Stimulated activated CD4-positive, alpha-beta T cell treated with anti-CD3 and anti-CD28 coated beads, Interleukin-12 subunit alpha, Interleukin-12 subunit beta, amount 100 ng/mL, for 24 hours (primary cell): ENCODE measurements around the gene SWI5.

Experiments
- DNase-seq, 2 experiments: peaks; one replicate each; pipeline ENCODE4 v3.0.0-alpha.2; 2020; ENCODE audit warnings: low read depth in 2 of 2

Gene SWI5

DNA sequence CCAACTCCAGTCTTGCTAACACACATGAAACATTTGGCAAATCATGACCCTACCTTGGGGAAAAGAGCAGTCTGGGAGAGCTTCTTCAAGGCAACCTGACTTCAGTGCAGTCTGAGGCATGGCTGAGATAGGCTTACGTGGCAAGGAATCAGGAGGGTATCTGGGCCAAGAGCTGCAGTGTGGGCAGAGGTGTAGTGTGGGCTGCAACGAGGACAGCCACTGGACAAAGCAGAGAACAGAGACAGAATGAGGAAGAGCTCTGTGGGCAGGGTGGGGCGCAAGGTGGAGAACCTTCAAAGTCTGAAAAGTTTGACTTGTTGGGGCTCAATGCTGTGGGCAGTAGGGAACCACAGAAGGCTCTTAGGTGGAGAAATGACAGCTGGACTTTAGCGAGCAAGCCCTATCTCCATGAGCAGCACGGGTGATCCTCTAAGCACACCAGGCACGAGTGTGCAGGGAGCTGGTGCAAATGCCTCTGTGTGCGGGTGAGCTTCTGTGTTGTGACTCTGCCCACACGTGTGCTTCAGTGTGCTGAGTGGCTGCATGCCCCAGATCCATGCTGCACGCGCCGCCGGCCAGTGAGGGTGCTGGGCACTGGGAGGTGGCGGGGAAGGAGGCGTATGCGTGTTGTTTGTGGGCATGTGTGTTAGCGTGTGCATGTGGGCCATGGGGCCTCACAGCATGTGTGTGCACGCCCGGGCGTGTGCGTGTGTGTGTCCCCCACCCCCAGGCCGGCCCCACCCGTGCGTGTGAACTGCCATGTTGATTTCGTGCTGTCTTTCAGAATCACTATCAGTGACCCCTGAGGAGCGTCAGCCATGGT lies 23.5 kb upstream of the SWI5 start:
- DNase-seq, result no peak

GRCh38 chr9:128253140-128253990 lies 22.7 kb upstream of the SWI5 start:
- DNase-seq, result no peak

DNA sequence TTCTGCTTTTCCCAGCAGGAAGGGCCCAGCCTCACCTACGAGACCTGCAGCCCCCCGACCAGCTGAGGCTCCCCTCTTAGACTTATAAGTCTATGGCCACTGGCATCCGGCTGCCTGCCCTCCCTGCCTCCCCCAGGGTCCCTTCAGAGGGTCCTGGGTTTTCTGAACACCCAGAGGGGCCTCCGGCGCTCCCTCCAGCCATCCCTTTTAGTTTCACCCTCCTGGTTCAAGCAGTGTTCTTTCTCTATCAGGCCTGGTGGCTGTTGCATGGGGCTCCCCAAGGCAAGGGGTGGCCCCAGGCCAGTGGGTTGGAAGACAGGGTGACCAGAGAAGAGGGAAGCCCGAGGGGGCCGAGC lies 22.1 kb upstream of the SWI5 start:
- no peak for DNase-seq

DNA sequence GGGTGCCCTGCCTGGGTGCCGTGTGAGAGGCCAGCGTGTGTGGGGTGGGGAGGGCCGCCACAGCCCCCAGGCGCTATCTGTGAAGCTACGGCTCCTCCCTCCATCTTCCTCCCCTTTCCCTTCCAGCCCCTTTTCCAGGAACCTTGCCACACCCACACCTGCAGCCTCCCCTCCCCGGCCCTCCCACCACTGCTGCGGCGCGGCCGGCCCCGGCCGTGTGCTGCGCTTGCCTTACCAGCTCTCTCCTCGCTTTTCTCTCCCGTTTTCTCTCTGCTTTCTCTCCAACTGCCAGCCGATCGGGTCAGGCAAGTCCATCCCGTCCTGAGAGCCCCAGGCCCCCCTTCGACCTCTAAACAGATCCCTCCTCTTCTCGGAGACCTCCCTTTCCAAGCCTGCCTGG lies 21.7 kb upstream of the SWI5 start:
- no peak for DNase-seq

GRCh38 chr9:128254855-128255759 lies 21.0 kb upstream of the SWI5 start:
- DNase-seq, result peak in 1 of 2 experiments; percentile 45

GRCh38 chr9:128257086-128257825 lies 18.8 kb upstream of the SWI5 start:
- no peak for DNase-seq

DNA sequence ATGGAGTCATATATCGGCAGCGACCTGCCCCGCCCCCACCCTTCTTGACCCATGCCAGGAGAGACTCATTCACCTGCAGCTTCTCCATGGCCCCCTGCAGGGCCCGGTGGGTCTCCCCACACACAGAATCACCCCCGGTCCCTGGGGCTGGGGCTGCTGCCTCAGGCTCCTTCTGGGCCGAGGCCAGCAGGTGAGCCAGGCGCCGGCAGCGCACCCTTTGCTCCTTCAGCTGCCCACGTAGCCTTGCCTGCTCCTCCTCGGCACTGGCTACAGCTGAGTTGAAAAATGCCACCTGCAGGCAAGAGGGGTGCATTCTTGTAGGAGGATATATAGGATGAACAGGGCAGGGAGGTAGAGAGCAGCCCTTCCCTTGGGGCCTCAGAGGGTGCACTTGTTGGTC lies 18.2 kb upstream of the SWI5 start:
- no peak for DNase-seq

DNA sequence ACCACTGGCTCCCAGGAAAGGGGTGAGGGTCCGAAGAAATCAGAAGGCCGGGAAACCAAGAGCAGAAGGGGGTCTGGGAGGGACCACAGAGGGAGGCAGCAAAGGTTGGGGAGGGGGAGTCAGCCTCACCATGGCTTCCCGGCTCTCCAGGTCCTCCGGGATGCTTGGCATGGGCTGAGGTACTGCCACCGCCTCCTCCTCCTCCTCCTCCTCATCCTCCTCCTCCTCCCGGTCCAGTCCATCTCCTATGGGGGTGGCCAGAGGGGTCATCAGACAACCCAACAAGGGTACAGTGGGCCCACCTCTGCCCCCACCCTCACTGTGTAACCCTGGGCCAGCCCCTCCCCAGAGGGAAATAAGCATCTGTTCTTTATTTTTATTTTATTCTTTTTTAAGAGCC lies 17.8 kb upstream of the SWI5 start:
- DNase-seq, result no peak

- DNase-seq, result no peak
These were observed 16.9 kb upstream of the SWI5 start for GRCh38 chr9:128259156-128259555.

- DNase-seq, result no peak
These were observed 15.7 kb upstream of the SWI5 start for GRCh38 chr9:128260340-128260739.

DNA sequence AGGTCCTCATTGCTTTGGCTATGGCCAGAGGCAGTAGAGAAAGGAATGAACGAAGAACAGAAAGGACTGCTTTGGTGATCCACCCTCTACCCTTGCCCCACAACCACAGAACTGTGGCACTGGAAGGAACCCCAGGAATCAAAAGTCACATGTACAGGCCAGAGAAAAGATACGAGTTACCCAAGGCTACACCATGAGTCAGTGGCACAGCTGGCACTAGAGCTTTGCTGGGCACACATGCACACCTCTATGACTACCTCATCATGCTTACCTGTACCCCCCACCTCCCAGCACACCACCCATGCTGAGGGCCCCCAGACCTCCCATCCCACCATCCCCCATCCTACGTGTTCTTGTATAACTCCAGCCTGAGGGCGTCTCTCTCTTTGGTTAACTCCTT lies 13.4 kb upstream of the SWI5 start:
- no peak for DNase-seq

DNA sequence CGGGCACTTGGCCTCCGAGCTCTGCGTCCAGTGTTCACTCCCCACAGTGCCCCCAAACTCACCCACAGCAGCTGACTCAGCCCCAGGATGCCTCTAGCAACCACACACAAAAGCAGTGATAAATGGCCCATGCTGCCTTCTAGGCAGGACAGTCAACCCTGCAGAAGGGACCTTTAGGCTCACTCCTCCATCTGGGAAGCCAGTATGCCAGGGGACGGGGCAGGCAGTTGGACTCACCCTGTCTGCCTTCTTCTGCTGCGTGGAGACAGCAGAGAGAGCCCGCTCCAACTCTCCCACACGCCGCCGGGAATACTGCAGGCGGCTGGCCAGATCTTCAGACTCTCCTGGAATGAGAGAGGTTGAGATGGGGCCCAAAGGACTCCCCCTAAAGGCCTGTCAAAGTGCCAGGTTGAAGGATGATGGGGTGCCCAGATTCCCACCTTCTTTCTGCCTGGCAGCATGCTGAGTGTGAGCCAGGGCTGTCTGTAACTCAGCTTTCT lies 10.7 kb upstream of the SWI5 start:
- DNase-seq, result no peak

DNA sequence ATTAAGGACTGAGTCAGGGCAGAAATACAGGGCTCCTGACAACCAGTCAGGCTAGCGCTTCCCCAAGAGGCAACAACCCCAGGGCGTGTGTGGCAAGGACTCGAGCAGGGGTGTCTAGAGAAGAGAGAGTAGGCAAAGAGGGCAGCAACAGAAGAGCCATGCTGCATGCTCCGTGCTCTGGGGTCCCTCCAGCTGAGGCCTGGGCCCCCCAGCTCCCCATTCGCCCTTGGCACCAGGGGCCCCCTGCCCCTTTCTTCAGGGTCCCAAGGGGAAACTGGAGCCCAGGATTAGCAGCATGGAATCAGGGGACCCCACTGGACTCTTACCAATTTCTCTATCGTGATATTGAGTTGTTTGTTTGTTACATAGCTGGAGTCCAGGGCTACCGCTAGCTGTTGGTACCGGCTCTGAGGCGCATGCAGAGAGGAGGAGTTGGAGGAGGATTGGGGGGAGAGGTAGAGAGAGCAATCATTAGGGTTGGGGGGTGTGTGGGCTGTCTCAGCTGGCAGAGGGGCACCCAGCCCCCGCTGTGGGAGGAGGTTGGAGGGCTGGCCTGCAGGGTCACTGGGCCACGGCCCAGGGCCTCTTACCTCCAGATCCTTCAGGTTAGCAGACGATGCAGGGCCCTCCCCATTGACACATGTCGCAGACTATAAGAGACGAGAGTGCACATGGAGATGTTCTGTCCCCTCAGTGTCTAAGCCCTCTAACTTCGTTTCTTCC lies 9.0 kb upstream of the SWI5 start:
- DNase-seq, result no peak

DNA sequence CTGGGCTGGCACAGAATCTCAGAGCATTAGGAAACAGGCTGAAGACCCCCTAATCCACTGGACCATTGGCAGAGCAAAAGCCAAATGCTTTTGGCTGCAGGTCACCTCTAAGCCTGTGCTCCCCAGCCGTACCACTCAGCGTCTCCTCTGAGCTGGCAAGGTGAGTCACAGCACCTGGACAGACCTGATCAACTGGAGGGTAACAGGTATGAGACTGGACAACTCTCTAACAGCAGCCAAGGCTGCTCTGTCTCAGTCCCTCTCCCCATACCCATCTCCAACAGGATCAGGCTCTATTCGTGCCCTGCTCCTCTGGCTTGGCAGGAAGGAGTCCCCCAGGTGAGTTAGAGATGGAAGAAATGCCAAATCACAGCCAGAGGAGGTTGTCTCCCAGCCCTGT lies 5.0 kb upstream of the SWI5 start:
- DNase-seq, result no peak

DNA sequence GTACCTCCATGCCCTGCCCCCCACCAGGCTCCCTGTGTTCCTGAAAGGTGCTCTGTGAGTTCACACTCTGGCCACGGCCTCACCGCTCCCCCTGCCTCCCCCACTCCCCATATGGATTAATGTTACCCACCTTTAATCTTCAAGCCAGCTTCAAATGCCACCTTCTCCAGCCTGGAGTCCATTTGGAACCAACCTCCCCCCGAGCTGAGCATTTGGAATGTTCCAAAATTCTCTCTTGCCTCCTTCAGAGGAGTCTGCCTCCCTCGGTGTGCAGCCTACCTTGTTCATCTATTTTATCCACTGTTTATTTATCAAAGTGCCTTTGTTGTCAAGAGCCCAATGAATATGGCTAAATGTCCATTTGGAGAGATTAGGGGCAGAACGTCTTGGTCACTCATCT lies 4.6 kb upstream of the SWI5 start:
- DNase-seq, result no peak

- DNase-seq, result no peak
These were observed 1.8 kb upstream of the SWI5 start for GRCh38 chr9:128274245-128274644.

DNA sequence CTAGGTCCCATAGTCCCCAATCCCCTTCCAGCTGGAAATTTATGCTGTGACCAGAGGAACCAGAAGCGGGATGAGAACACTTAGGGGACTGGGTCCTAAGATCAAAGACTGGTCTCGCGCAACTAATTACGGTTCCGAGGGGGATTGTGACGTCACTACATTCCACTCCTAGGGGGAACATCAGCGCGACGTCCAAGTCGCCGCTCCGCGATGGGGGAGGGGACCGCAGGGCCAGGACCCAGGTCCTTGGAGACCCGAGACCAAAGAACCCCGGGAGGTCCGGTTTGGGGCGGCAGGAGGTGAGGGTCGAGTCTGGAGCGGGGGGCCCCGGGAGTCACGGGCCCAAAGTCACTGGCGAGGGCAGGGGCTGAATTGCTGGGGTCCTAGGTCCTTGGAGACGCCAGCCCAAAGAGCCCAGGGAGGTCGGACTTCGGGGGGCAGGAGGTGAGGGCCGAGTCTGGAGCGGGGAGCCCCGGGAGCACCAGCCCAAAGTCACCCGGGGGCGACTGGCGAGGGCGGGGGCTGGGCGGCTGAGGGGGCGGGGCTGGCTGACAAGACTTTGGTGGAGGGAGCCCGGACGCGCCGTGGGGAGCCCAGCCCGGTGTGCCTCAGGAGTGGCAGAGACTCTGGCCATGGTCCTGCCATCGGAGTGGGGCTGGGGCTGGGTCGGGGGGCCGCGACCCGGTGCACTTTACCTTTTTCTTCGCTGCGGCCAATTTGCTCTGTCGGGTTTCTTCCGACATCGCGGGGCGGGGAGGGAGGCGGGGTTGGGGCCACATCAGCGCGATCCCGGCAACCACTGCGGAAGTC lies 673 bp upstream of the SWI5 start, which contains the start of gene GOLGA2:
Gene GOLGA2 (minus strand): TSS at position 810 of the 810 bp plus-strand sequence. CDS start 31 bp downstream, at position 779.
- DNase-seq, result no peak

DNA sequence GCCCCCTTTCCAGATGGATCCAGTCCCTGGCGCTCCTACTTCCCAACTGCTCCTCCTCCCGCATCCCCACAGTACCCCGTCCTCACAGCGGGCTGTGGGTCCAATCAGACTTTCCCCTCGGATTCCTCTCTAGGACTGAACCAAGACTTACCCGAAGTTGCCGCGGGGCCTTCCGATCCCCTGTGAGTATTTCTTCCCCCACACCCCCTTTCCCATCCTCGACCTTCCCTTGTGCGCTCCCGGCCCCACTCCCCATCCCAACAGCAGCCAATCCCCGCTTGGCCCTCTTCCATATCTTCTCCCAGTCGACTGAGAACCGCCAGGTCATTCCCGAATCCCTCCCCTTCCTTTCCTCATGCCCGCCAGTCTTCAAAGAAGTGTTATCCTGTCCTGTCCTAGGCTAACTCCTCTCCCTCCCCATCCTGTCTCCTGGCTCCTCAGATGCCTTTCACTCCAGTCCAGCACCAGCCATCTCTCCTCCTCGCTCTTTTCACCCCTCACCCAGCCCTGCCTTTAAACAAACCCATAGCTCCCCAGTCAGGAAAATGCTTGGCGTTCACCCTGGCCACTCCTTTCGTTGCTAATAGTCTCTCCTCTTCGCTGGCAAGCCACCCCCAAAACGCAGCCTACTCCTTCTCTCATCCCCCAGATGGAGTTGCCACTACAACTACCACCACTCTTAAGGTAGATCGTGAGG lies 646 bp downstream of the SWI5 start:
- no peak for DNase-seq
